HFFc6 (cell line): ENCODE results near the gene SDS. TPM values are rescaled to one million over a fixed set of nuclear protein-coding genes. Genes with fewer than 3 reads are reported as not detected.
A peak's percentile ranks its signal among the peaks of the same experiment; 100 is the strongest.

Experiments used
- DNase-seq: peaks from one replicate; pipeline ENCODE4 v3.0.0-alpha.2; 2018
- H3K27ac Mint-ChIP-seq: 2 replicates; pipeline ENCODE4 v1.8.0; 2020; ENCODE audit warnings: mild to moderate bottlenecking, mixed read lengths
- H3K27me3 Mint-ChIP-seq: 2 replicates; pipeline ENCODE4 v1.8.0; 2021; ENCODE audit warnings: mild to moderate bottlenecking, moderate library complexity, mixed read lengths; ENCODE audit not compliant: insufficient read depth
- H3K36me3 Mint-ChIP-seq: 2 replicates; pipeline ENCODE4 v1.8.0; 2021; ENCODE audit warnings: low read depth, mixed read lengths
- H3K4me1 Mint-ChIP-seq: 2 replicates; pipeline ENCODE4 v1.8.0; 2020; ENCODE audit warnings: low read depth, mixed read lengths
- H3K4me3 Mint-ChIP-seq: 2 replicates; pipeline ENCODE4 v1.8.0; 2020; ENCODE audit warnings: mild to moderate bottlenecking, moderate library complexity, mixed read lengths
- H3K9me3 Mint-ChIP-seq: 2 replicates; pipeline ENCODE4 v1.8.0; 2020; ENCODE audit warnings: mild to moderate bottlenecking, mixed read lengths
- total RNA-seq, 6 experiments: library from RNA; stranded (reverse); fragmentation: NEBNext Ultra II Directional; extraction: Animal tissue kit (Norgen Biotek cat#: 25700); gene quantifications; 2 replicates in 1 of 6; 3 replicates in 5 of 6; pipeline ENCODE4 v1.2.3, GENCODE V29; 2021
- TF ChIP-seq, protein P1 (sequence below): fragments of 200-600 bp; sonication (generic); IDR thresholded peaks from 2 replicates; pipeline ENCODE4 v1.5.0; 2021; ENCODE audit warnings: antibody characterized with exemption, mild to moderate bottlenecking

SDS gene
- total RNA-seq, 6 experiments from 2014 or later: not detected

DNA sequence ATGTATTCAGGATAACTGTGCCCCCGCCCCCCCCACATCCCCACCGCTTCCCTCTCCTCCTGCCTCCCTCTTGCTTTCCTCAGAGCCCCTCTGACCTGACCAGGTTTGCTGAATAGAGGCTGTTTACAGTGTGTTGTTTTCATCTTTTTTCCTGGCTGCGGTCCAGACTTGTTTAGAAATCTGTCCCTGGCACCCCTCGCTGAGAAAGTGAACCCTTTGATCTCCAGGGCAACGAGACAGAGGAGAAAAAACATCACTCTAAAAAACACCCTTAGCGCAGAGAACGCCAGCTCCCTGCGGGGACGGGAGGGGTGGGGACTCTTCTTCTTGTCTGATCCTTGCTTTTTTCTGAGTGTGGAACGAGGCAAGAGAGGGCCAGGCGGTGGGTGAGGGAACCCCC is 22.5 kb downstream of the SDS start:
- Mint-ChIP-seq H3K9me3 (no peaks in the 10 kb centered on the region), H3K36me3 (peaks cover 6% of the 10 kb centered on the region; the same call in 1 of the 2 replicates), H3K27me3 (no peaks in the 10 kb centered on the region), H3K4me1 (no peaks in the 10 kb centered on the region), H3K4me3 (no peak overlapping the region), H3K27ac (no peak overlapping the region)
- TF ChIP-seq, protein P1, sequence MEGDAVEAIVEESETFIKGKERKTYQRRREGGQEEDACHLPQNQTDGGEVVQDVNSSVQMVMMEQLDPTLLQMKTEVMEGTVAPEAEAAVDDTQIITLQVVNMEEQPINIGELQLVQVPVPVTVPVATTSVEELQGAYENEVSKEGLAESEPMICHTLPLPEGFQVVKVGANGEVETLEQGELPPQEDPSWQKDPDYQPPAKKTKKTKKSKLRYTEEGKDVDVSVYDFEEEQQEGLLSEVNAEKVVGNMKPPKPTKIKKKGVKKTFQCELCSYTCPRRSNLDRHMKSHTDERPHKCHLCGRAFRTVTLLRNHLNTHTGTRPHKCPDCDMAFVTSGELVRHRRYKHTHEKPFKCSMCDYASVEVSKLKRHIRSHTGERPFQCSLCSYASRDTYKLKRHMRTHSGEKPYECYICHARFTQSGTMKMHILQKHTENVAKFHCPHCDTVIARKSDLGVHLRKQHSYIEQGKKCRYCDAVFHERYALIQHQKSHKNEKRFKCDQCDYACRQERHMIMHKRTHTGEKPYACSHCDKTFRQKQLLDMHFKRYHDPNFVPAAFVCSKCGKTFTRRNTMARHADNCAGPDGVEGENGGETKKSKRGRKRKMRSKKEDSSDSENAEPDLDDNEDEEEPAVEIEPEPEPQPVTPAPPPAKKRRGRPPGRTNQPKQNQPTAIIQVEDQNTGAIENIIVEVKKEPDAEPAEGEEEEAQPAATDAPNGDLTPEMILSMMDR: no peak
- DNase-seq: no peak

DNA sequence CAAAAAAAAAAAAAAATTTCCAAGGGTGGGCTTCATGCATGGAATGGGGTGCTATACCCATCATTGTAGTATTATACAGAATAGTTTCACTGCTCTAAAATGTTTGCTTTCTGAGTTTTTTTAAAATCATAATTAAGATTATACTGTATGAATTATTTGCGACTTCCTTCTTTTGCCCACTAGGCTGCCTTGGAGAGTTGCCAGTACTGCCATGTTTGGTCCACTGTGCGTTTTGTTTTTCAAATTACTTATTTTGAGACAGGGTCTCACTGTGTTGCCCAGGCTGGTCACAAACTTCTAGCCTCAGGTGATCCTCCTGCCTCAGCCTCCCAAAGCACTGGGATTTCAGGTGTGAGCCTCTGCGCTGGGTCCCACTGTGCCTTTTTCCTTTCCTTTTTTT is 25.4 kb downstream of the SDS start:
- Mint-ChIP-seq H3K9me3 (no peaks in the 10 kb centered on the region), H3K4me3 (no peak overlapping the region), H3K36me3 (peaks cover 10% of the 10 kb centered on the region), H3K4me1 (no peaks in the 10 kb centered on the region), H3K27ac (no peak overlapping the region), H3K27me3 (no peaks in the 10 kb centered on the region)
- TF ChIP-seq, protein P1: peak; percentile 21; the same call in 1 of the 2 replicates
- DNase-seq: no peak

DNA sequence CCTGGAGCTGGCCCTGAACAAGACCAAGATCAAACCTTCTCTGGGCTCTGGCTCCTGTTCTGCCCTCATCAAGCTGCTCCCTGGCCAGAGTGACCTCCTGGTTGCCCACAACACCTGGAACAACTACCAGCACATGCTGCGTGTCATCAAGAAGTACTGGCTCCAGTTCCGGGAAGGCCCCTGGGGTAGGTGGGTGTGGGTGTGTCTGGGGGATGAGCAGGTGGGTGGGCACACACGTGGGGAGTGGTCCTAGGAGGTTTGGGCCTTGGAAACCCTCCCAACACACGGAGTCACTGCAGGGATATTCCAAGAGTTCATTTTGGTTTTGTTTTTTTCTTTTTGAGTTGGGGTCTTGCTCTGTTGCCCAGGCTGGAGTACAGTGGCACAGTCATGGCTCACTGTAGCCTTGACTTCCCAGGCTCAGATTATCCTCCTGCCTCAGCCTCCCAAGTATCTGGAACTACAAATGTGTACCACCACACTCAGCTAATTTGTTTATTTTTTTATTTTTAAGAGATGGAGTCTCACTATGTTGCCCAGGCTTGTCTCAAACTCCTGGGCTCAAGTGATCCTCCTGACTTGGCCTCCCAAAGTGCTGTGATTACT is 28.8 kb downstream of the SDS start:
- TF ChIP-seq, protein P1: no peak
- no peaks in the 10 kb centered on the region for H3K9me3 Mint-ChIP-seq
- H3K27me3 Mint-ChIP-seq: no peaks in the 10 kb centered on the region
- no peak overlapping the region for H3K27ac Mint-ChIP-seq
- no peaks in the 10 kb centered on the region for H3K4me1 Mint-ChIP-seq
- peaks cover 10% of the 10 kb centered on the region for H3K36me3 Mint-ChIP-seq
- no peak overlapping the region for H3K4me3 Mint-ChIP-seq
- DNase-seq: no peak

DNA sequence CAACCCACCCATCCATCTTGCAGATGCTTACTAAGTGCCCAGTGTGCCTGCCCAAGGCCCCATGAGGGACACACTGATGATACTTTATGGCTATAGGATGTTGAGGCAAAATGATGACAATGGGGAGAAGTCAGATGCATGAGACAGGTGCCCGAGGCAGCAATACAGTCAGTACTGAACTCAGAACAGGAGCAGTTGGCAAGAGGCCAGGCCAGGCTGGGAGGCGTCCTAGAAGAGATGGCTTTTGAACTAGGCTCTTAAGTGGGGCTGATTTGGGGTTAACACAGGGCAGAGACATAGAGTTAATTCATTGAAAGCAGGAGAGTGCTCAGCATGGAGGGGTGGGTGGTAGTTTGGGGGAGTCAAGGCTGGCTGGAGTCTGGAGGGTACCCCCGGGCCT is 29.7 kb downstream of the SDS start:
- Mint-ChIP-seq H3K4me3 (no peak overlapping the region), H3K27me3 (no peaks in the 10 kb centered on the region), H3K9me3 (no peaks in the 10 kb centered on the region), H3K27ac (no peak overlapping the region), H3K36me3 (peaks cover 10% of the 10 kb centered on the region), H3K4me1 (no peaks in the 10 kb centered on the region)
- no peak for DNase-seq
- TF ChIP-seq, protein P1: no peak

DNA sequence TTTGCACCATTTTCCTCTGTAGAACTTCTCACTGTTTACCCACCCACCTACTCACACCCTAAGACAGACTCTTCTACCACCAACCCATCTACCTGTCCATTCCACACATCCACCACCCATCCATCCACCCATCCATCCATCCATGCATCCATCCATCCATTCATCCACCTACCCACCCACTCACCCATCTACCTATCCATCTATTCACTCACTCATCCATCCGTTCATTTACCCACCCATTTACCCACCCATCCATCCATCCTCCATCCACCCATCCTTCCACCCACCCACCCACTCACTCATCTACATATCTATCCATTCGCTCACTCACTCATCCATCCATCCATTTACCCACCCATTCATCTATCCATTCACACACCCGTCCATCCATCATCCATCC is 30.2 kb downstream of the SDS start:
- no peak for DNase-seq
- TF ChIP-seq, protein P1: no peak
- Mint-ChIP-seq H3K4me1 (no peaks in the 10 kb centered on the region), H3K36me3 (peaks cover 10% of the 10 kb centered on the region), H3K9me3 (no peaks in the 10 kb centered on the region), H3K27me3 (no peaks in the 10 kb centered on the region), H3K27ac (no peak overlapping the region), H3K4me3 (no peak overlapping the region)

DNA sequence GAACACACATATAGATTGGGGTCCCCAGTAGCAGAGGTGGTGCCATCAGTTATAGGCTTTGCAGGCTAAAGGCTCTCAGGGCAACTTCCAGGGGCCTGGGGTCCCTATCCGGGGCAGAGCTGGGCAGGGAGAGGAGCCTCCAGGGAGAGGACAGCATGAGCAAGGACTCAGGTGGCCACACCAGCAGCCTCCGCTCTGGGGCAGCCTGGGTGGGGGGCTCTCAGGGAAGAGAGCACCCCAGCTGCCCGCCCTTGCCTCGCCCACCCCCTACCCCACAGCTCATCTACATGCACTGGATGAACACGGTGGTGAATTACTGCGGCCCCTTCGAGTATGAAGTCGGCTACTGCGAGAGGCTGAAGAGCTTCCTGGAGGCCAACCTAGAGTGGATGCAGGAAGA is 31.3 kb downstream of the SDS start:
- Mint-ChIP-seq H3K4me1 (no peaks in the 10 kb centered on the region), H3K36me3 (peaks cover 10% of the 10 kb centered on the region), H3K27me3 (no peaks in the 10 kb centered on the region), H3K4me3 (no peak overlapping the region), H3K27ac (no peak overlapping the region), H3K9me3 (no peaks in the 10 kb centered on the region)
- TF ChIP-seq, protein P1: no peak
- no peak for DNase-seq
